ENCODE results near the gene DCAF17.

Gene DCAF17

GRCh38 chr2:171505374-171505773, 71.3 kb downstream of the DCAF17 start:
- TF ChIP-seq CTCF (conservative IDR thresholded peaks at IDR 0.05) (no peak), ZFX (IDR thresholded peaks at IDR 0.05) (no peak)
- no peak overlapping the region for H3K27ac ChIP-seq

GRCh38 chr2:171509945-171510731, 76.1 kb downstream of the DCAF17 start:
- no peak for TF ChIP-seq ZFX (IDR thresholded peaks at IDR 0.05)
- no peak overlapping the region for H3K27ac ChIP-seq

GRCh38 chr2:171512014-171512413, 78.0 kb downstream of the DCAF17 start:
- TF ChIP-seq CTCF (conservative IDR thresholded peaks at IDR 0.05) (no peak), ZFX (IDR thresholded peaks at IDR 0.05) (no peak)
- H3K27ac ChIP-seq: no peak overlapping the region

- H3K27ac ChIP-seq: no peak overlapping the region
- TF ChIP-seq CTCF (conservative IDR thresholded peaks at IDR 0.05) (no peak), ZFX (IDR thresholded peaks at IDR 0.05) (no peak)
These were observed 78.7 kb downstream of the DCAF17 start for GRCh38 chr2:171512683-171513195.

- no peak overlapping the region for H3K27ac ChIP-seq
These were observed 79.7 kb downstream of the DCAF17 start for GRCh38 chr2:171513719-171514160.

DNA sequence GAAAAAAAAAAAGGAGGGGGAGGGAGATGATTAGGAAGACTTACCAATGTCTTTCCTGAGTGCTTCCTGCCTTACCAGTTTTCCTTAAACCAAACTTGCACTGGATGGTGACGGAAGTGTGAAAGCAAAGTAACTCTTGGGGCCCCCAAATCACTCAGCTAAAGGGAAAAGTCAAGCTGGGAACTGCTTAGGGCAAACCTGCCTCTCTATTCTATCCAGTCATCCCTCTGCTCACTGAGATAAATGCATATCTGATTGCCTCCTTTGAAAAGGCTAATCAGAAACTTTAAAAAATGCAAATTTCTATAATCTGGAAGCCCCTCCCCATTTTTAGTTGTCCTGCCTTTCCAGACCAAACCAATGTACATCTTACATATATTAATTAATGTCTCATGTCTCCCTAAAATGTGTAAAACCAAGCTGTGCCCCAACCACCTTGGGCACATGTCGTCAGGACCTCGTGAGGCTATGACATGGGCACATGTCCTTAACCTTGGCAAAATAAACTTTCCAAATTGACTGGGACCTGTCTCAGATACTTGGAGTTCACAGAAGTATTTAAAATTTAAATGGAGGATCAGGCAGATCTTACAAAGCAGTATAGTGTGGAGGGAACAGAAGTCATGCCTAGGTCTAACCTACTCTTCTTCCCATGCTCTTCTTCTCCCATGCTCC, 81.0 kb downstream of the DCAF17 start:
- TF ChIP-seq CTCF (conservative IDR thresholded peaks at IDR 0.05): no peak
- no peak for TF ChIP-seq ZFX (IDR thresholded peaks at IDR 0.05)
- no peak overlapping the region for H3K27ac ChIP-seq

More at GRCh38 chr2:171513719-171514160, 79.7 kb downstream of the DCAF17 start:
- TF ChIP-seq ZFX (IDR thresholded peaks at IDR 0.05) (no peak), CTCF (conservative IDR thresholded peaks at IDR 0.05) (no peak)

DNA sequence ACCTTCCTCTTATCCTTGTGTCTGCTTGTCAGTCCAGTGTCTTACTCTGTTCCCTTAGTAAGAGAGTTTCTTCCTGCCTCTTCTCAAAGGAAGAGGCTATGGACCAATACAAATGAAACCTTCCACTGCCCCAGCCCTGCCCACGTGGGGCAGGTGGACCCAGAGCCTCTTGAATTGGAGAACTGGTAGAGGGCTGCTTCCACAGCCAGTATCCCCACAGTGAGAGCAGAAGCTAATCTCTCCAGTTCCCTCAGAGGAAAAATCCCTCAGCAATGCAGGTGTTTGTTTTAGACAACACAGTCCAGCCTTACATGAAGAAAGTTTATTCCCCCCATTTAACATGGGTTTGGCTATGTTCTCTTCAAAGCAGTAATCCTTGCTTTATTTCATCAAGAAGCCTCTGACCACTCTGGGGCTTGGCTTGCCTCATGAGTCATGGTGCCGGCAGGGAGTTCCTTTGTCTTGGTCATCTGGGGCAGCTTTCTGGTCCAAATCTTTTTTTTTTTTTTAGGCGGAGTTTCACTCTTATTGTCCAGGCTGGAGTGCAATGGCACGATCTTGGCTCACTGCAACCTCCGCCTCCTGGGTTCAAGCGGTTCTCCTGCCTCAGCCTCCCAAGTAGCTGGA, 81.8 kb downstream of the DCAF17 start:
- TF ChIP-seq ZFX (IDR thresholded peaks at IDR 0.05): no peak
- TF ChIP-seq CTCF (conservative IDR thresholded peaks at IDR 0.05): no peak

More for the DNA sequence above, 81.8 kb downstream of the DCAF17 start:
- no peak overlapping the region for H3K27ac ChIP-seq
